ENCODE results near the gene FMO2.

Gene FMO2

DNA sequence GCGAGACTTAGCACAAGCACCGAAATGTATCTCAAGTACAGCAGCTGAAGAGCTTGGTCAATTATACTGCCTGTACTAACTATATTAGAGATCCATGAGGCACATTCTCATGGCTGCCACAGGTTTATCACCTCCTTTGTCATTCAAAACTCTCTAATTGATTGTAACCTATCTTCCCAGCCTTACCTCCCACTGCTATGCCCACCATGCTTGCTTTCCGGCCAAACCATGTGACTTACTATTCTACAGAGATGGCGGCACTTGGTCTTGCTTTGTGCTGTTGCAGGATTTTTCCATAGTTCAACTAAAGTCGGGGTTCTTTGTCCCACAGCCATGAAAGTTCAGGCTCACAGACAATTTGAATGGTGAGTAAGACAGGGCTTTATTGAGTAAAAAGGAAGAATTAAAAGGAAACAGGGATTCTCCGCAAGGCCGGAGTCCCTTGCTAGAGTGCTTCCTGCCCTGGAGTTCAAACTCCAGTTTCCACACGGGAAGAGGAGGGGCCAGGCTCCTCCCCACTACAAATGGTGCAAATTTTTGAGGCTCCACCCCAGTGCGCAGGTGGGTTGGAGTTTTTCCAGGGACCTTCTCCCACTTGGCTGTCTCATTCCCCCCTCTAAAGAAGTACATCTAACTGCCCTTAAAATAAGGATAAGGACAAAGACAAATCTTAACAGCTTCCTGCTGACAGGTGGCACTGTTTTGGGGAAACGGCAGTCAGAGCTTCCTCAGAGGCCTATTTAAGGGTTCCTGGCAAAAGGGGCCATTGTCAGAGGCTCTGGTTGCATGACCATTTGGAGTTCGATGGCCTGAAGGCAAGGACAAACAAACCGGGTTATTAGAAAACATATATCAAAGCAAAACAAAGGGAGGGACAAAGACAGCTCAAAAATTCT lies 28.7 kb downstream of the FMO2 start:
- TF ChIP-seq, protein P1, sequence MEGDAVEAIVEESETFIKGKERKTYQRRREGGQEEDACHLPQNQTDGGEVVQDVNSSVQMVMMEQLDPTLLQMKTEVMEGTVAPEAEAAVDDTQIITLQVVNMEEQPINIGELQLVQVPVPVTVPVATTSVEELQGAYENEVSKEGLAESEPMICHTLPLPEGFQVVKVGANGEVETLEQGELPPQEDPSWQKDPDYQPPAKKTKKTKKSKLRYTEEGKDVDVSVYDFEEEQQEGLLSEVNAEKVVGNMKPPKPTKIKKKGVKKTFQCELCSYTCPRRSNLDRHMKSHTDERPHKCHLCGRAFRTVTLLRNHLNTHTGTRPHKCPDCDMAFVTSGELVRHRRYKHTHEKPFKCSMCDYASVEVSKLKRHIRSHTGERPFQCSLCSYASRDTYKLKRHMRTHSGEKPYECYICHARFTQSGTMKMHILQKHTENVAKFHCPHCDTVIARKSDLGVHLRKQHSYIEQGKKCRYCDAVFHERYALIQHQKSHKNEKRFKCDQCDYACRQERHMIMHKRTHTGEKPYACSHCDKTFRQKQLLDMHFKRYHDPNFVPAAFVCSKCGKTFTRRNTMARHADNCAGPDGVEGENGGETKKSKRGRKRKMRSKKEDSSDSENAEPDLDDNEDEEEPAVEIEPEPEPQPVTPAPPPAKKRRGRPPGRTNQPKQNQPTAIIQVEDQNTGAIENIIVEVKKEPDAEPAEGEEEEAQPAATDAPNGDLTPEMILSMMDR (IDR thresholded peaks at IDR 0.05; ENCODE audit: low read depth, low read length, missing control alignments): no peak
- in situ Hi-C loops (cut with HindIII; ENCODE audit: low sequenced_read_pairs): no loop called here
- no peak for DNase-seq (ENCODE audit: low read depth)

DNA sequence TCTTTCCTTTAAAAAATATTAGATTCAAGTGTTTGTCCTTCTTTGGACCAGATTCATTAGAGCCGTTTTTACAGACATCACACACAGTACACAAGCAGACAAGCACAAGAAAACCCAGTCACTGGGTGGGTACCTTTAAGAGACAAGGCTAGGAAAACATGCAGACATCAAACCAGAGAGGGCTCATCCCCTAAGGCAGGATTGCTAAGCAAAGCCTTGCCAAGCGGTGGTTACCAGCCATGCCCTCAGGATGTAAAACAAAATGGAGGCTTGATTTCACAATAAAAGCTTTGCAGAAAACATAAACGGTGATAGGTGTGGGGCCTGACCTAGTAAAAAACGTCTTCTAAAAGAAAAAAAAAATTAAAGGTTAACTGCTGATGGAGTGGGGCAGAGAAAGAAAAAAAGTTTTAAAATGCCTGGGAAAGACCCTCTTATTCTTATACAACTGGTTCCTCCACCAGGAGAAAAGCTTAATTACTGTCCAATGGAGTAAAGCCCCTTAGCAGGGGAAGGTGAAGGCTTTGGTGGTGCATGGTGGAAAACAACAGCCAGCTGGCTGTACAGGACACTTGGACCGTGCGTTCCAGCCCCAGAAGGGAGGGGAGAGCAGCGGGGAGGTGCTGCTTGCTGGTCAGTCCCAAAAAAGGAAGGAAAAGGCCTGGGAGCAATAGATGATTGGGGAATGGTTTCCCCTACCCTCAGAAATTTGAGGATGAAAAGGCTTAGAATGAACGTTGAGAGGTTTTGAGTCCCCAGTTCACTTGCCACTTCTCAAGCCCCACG lies 32.8 kb downstream of the FMO2 start:
- no peak overlapping the region for H3K4me3 ChIP-seq (ENCODE audit: low read depth, low read length)
- in situ Hi-C loops (cut with HindIII; ENCODE audit: low sequenced_read_pairs): no loop called here
- DNase-seq (ENCODE audit: low read depth): no peak
- TF ChIP-seq, protein P1 (IDR thresholded peaks at IDR 0.05; ENCODE audit: low read depth, low read length, missing control alignments): no peak

More for the DNA sequence above, 28.7 kb downstream of the FMO2 start:
- H3K4me3 ChIP-seq (ENCODE audit: low read depth, low read length): no peak overlapping the region

DNA sequence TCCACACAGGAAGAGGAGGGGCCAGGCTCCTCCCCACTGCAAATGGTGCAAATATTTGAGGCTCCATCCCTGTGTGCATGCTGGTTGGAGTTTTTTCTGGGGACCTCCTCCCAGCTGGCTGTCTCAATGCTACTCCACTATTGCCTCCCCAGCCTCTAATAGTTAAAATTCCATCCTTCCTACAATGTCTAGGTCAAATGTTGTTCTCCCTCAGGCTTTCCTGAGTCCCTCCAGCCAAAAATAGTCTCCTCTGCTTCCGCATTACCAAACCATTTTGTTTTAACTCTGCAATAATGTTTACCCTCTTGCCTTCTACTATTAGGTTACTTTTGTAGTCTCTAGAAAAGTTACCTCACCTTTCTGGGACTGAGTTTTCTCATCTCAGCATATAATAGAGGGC lies 33.6 kb downstream of the FMO2 start:
- H3K4me3 ChIP-seq (ENCODE audit: low read depth, low read length): no peak overlapping the region
- no peak for DNase-seq (ENCODE audit: low read depth)
- in situ Hi-C loops (cut with HindIII; ENCODE audit: low sequenced_read_pairs): no loop called here
- TF ChIP-seq, protein P1 (IDR thresholded peaks at IDR 0.05; ENCODE audit: low read depth, low read length, missing control alignments): no peak

DNA sequence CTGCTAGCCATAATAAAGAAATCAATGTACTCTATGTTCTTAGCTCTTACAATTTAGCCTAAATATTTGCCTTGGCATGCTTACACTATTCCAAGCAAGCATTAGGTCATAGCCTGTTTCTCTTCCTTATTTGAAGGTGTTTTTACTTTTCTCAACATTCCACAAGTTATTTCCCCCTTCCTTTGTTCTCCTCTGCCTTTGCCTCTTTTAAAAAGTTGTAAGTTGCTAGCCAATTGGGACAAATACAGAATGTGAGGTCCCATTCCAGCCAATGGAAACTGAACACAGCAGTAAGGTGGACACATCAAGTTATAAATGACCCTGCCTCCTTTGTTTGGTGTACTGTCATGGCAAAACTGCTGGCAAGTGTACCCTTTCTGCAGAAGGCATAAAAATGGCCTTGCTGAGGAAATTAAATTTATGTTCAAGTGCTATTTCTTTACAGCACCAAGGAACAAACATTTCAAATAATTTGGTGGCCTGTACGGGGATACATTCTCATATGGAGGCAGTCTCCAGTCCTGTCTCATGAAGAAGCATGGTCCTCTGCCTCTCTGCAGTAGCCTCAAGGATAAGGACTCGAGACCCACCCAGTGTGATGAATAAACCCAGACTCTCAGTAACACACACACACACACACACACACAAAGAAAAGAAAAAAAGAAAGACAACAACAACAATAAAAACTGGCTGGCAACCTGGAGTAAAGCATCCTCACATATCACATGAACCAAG lies 34.4 kb downstream of the FMO2 start:
- peak; percentile 63 for DNase-seq (ENCODE audit: low read depth)
- in situ Hi-C loops (cut with HindIII; ENCODE audit: low sequenced_read_pairs): no loop called here
- no peak overlapping the region for H3K4me3 ChIP-seq (ENCODE audit: low read depth, low read length)
- TF ChIP-seq, protein P1 (IDR thresholded peaks at IDR 0.05; ENCODE audit: low read depth, low read length, missing control alignments): no peak

DNA sequence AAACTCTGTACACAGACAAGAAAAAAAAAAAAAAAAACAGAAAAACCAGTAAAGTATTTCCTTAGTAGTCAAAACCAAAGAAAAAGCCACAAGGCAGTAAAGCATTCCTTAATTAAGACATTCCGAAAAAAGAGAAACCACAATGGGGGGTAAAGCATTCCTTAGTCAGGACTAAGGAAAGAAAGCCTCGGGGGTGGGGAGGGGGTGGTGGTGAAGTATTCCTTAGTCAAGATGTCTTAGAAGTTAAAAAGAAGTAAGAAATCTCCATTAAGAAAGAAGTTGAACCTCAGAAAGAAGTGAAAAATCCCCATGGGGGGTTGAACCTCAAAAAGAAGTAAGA lies 35.0 kb downstream of the FMO2 start:
- in situ Hi-C loops (cut with HindIII; ENCODE audit: low sequenced_read_pairs): no loop called here
- H3K4me3 ChIP-seq (ENCODE audit: low read depth, low read length): peak overlapping the region; percentile 14
- TF ChIP-seq, protein P1 (IDR thresholded peaks at IDR 0.05; ENCODE audit: low read depth, low read length, missing control alignments): no peak
- DNase-seq (ENCODE audit: low read depth): peak; percentile 95

DNA sequence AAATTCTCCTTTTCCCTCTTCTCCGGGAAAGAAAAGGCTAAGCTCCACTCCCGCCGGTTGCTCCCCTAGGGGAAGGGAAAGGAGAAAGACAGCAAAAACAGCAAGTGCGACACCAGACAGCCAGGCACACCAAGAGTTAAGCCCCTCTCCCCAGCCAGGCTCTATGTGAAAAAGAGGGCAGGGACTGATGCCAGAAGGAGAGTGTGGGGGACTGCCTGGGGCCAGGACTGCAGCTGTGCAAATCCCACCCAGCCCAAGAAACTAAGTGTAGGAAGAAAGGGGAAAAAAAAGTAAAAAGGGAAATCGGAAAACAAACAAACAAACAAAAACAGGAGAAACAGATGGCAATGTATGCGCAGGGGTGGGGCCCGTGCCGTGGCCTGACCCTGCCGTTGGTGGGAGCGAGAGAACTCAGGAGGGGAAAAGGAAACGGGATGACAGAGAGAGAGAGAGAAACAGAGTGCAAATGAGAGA lies 35.5 kb downstream of the FMO2 start:
- DNase-seq (ENCODE audit: low read depth): peak; percentile 82
- in situ Hi-C loops (cut with HindIII; ENCODE audit: low sequenced_read_pairs): no loop called here
- TF ChIP-seq, protein P1 (IDR thresholded peaks at IDR 0.05; ENCODE audit: low read depth, low read length, missing control alignments): peak; percentile 15
- H3K4me3 ChIP-seq (ENCODE audit: low read depth, low read length): peak overlapping the region; percentile 14

All from astrocyte of the cerebellum (primary cell).